GM15510 (cell line): ENCODE measurements around the gene ZBTB2.

Experiments
- POLR2A ChIP-seq: IDR thresholded peaks from 3 replicates; pipeline ENCODE4 v1.6.1; 2011; ENCODE audit warnings: borderline replicate concordance; ENCODE audit not compliant: insufficient read length; ENCODE audit errors: extremely low read depth

ZBTB2 gene

GRCh38 chr6:151388236-151388635, 3.1 kb downstream of the ZBTB2 start:
- TF ChIP-seq POLR2A: no peak

- no peak for TF ChIP-seq POLR2A
Measured at GRCh38 chr6:151387175-151387970, 4.0 kb downstream of the ZBTB2 start.

GRCh38 chr6:151385177-151385576, 6.2 kb downstream of the ZBTB2 start:
- no peak for TF ChIP-seq POLR2A

GRCh38 chr6:151384151-151384550, 7.2 kb downstream of the ZBTB2 start:
- TF ChIP-seq POLR2A: no peak

- TF ChIP-seq POLR2A: no peak
Measured at GRCh38 chr6:151381722-151382121, 9.6 kb downstream of the ZBTB2 start.

GRCh38 chr6:151380848-151381205, 10.5 kb downstream of the ZBTB2 start:
- no peak for TF ChIP-seq POLR2A

- TF ChIP-seq POLR2A: no peak
Measured at GRCh38 chr6:151379933-151380847, 11.2 kb downstream of the ZBTB2 start.

GRCh38 chr6:151377095-151377494, 14.3 kb downstream of the ZBTB2 start:
- no peak for TF ChIP-seq POLR2A

- no peak for TF ChIP-seq POLR2A
Measured at GRCh38 chr6:151376440-151376839, 14.9 kb downstream of the ZBTB2 start.

- TF ChIP-seq POLR2A: no peak
Measured at GRCh38 chr6:151375833-151376232, 15.5 kb downstream of the ZBTB2 start.

- no peak for TF ChIP-seq POLR2A
Measured at GRCh38 chr6:151374036-151374683, 17.2 kb downstream of the ZBTB2 start.

- TF ChIP-seq POLR2A: no peak
Measured at GRCh38 chr6:151372164-151372563, 19.2 kb downstream of the ZBTB2 start.

GRCh38 chr6:151370509-151371078, 20.8 kb downstream of the ZBTB2 start:
- TF ChIP-seq POLR2A: no peak

- TF ChIP-seq POLR2A: no peak
Measured at GRCh38 chr6:151365233-151365632, 26.1 kb downstream of the ZBTB2 start.

GRCh38 chr6:151359486-151359885, 31.9 kb downstream of the ZBTB2 start:
- TF ChIP-seq POLR2A: no peak
